K562 treated with DMSO at 1 percent for 48 hours (cell line): ENCODE data around the gene ATP8A1. TPM values are rescaled to one million over a fixed set of nuclear protein-coding genes. Genes with fewer than 3 reads are reported as not detected.

Experiments used
- total RNA-seq: library from RNA; unstranded; fragments of 300-600 nt; gene quantifications from 2 replicates; pipeline ENCODE4 v1.2.3, GENCODE V29; 2022; ENCODE audit warnings: low replicate concordance; ENCODE audit errors: extremely low read depth

The ATP8A1 gene
- not detected in 2 replicates for total RNA-seq

GRCh38 chr4:42656944-42657792 is at the start of gene ATP8A1:
Gene ATP8A1 (minus strand): TSS chr4:42657105. CDS start chr4:42656873, 232 bp downstream.

GRCh38 chr4:42396752-42397634 is 259.9 kb downstream of the ATP8A1 start, which contains the start of gene SHISA3:
Gene SHISA3 (plus strand): TSS chr4:42397488. CDS start chr4:42398057, 569 bp downstream.

Other genes starting within 250 kb of the ATP8A1 start
- not detected in 2 replicates for gene GRXCR1, start 235.6 kb upstream of the ATP8A1 start, total RNA-seq